GDM1 (cell line): ENCODE measurements around the gene FRMD5.
"Not testable (repeated sequence)": the region's sequence is repeated elsewhere in the genome, so short reads cannot be mapped to it uniquely, and the experiment has no call there.

Experiments
- DNase-seq: peaks from one replicate; lab custom pipeline; 2025; lab: John Stamatoyannopoulos, UW

FRMD5 gene

DNA sequence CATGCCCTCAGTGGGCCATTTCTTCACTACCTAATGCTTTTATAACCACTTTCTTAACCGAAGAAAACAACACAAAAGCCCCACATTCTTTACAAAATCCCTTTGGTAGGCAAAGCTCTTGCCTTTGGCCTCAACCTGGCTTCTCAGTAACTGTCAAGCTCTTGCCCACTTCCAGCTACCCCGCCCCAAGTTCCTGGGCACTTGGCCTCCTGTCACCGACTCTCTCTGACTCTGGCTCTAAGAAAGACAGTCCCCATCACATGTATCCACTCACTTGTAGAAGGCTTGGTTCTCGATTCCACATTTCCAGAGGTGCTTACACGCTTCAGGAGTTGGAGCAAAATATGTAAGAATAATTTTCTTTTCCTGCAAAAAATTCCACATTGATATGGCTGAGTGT is 307.2 kb downstream of the FRMD5 start:
- DNase-seq = no peak

- DNase-seq = no peak
Measured at GRCh38 chr15:43886558-43886957, 308.5 kb downstream of the FRMD5 start.

DNA sequence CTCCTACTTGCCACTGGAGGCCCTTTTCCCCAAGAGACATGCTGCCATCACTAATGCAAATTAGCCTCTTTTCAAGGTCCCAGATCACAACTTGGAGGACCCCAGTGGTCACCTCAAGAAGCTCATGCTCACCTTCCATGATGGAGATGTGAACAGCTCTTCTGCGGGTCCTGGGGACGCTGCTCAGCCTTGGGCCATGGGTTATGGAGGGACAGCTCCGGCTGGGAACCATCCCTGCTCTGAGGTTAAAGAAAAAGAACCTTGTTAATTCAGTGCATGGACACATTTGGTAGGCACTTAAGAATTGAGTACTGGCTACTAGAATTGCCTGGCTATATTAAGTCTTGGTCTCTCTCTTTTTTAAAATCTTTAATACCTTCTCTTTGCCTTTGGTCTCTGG is 311.5 kb downstream of the FRMD5 start:
- no peak for DNase-seq

DNA sequence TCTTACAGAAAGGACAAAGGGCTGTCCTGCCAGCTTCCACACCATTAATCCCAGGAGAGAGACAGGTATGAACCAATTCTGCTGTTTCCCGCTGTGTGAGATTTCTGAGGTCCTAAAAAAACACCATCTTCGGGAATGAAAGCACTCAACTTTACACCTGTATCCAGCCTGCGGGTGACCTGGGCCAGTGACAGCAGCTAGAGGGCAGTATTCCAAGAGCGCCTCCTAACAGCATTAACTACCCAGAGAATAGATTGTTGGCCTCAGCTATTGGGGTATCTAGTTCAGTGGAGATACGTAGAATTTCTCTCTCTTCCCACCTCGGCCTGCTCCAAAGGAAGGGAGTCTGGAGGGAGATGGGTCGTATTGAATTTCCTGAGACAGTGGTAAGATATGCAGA is 313.1 kb downstream of the FRMD5 start:
- no peak for DNase-seq

GRCh38 chr15:43881245-43881644 is 313.8 kb downstream of the FRMD5 start:
- DNase-seq = no peak

GRCh38 chr15:43880406-43881194 is 314.5 kb downstream of the FRMD5 start:
- DNase-seq = no peak

DNA sequence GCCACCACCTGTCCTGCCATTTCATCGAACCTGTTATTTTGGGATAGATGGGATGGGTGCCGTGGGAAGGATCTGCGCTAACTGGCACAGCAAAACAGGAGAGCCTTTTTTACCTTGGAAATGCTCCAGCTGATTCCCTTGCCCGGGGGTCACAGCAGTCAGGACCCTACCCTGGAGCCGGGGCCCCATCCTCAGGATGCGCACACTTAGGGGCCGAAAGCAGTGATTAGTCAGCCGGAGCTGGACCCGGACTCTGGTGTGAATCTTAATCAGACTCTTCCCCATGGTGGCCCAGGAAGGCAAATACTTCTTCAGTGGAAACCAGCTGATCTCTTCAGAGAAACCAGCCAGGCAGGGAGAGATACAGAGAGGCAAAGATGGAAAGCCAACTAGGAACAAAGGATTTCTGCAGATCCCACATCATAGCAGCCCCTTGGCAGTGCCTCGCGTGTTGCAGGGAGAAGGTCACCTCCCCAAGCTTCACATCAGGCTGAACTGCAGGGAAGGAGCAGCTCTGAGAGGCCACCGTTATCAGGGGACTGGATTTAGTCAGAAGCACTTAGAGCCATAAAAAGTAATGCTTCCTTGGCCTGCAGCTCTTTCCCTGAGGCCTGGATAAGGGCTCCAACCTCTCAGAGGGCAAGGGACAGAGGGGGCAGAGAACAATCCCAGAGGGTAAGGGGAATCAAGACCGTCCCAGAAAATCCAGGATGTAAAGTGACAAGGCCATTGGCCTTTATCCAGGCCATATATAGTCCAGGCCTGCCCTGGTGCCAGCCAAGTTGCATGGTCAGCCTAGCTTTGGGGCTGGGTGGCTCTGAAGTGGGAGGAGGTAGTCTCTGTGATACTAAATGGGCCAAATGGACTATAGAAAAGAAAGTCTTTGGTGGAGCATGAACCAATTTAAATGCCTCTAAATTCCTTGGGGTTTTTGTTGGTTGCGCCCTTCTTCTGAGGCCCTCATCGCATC is 315.4 kb downstream of the FRMD5 start:
- no peak for DNase-seq

- no peak for DNase-seq
Measured at GRCh38 chr15:43878446-43878845, 316.6 kb downstream of the FRMD5 start.

GRCh38 chr15:43877371-43877770 is 317.7 kb downstream of the FRMD5 start:
- no peak for DNase-seq

DNA sequence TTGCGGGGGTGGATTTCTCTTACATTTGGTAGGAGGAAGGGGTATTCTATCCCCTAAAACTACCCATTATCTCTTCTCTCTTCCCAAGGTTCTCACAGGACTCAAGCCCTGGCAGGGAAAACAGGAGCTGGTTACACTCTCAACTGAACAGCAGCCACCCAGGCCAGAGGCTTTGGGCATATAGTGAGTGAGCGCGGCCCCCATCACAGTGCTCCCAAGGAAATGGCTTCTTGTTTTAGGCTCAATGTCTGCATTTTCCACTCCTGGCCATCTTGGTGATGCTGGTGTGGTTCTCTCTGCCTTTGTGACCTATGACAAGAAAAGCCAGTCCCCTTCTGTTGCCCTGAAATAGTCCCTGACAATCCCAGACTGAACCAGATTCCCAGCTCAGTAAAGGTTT is 318.2 kb downstream of the FRMD5 start:
- DNase-seq = no peak

DNA sequence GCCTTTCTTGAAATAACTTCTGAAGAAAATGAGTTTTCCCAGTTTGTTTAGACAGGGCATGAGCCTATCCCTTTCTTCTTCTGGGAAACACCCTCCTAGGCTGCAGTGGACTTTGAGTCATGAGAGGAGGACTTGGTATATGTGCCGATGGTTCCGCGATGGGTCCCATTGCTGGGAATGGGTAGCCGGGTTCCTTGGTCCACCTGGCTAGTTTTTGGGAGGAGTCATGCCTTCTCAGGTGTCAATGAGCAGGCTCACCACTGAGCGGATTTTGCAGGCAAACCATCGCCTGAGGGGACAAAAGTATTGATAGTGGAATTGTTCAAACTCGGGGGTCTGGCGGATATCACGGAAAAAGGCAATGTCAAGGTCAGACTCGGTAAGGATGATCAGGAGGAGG is 321.4 kb downstream of the FRMD5 start:
- DNase-seq = no peak

DNA sequence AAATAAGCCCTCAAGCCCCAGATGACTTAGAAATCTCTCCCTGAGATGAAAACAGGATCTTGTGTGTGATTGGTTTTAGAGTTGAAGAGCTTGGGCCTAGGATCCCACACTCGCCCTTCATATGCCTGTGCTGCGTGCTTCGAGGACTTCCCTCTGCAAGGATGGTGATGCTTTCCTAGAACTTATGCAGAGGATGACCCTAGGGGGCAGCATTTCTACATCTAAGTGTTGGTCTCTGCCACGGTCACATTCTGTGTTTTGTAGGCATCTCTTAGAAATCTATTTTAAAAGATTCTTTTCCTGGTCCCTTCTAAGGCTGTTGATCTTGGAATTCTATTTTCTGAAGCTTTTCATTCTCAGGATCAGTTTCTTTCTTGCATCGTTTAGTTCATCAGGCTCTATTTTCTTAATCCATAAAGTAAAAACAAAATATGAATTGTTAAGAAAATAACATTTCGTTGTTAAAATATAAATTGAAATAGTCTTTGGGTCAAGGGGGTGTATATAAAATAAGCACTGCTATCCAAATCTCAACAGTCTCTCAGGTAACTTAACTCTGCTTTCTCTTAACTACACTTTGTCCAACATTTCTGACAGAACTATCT is 322.6 kb downstream of the FRMD5 start:
- DNase-seq = peak; percentile 9

DNA sequence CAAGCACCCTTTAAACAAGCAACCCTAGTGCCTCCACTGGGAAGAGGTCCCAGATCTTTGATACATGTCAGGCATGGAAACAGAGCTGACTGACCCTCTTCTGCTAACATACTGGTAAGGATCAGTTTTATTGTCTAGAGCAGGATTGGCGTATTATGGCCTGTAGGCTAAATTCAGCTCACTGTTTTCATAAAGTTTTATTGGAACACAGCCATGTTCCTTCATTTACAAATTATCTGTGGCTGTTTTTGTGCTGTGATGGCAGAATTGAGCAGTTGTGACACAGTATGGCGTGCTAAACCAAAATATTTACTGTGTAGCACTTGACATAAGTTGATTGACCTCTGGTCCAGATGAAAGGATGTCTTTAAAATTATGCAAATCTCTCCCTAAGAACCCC is 323.2 kb downstream of the FRMD5 start:
- DNase-seq = no peak

- DNase-seq = no peak
Measured at GRCh38 chr15:43868406-43868805, 326.7 kb downstream of the FRMD5 start.

DNA sequence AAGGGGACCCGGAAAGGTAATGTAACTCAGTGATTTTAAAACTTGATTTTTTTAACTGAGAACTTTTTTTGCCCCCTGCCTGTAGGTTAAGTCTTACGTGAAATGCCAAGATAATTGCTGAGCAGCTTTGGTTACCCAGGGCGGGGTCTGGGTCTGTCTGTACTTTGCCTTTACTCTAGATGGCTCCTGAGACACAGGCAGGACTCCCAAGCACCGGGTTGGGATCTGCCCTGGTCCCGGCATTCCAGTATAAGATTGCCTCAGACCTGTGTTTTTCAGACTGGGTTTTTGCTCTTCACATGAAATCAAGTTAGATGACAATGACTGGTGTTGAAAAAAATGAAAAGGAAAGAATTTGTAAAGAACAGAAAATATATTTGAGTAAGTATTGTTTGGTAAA is 328.0 kb downstream of the FRMD5 start:
- DNase-seq = no peak

- not testable (repeated sequence) for DNase-seq
Measured at GRCh38 chr15:43866636-43867035, 328.4 kb downstream of the FRMD5 start.

GRCh38 chr15:43859546-43859945 is 335.5 kb downstream of the FRMD5 start:
- no peak for DNase-seq

- DNase-seq = no peak
Measured at GRCh38 chr15:43854801-43855200, 340.3 kb downstream of the FRMD5 start.

- no peak for DNase-seq
Measured at GRCh38 chr15:43852607-43853006, 342.5 kb downstream of the FRMD5 start.

DNA sequence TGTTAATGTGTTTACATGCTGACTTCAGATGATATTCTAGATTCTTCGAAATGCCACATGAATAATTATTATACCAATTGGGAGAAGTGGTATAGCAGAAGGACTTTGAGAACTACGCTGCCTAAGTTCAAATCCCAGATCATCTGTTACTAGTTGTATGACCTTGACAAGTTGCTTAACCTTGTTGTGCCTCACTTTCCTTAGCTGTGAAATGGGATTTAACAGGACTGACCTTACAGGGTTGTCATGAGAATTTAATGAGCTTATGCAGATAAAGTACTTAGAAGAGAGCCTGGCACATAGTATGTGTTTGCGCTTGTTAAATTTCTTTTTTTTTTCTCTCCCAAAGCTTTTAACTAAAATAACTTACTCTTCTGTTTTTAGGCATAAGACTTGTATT is 343.8 kb downstream of the FRMD5 start:
- no peak for DNase-seq

DNA sequence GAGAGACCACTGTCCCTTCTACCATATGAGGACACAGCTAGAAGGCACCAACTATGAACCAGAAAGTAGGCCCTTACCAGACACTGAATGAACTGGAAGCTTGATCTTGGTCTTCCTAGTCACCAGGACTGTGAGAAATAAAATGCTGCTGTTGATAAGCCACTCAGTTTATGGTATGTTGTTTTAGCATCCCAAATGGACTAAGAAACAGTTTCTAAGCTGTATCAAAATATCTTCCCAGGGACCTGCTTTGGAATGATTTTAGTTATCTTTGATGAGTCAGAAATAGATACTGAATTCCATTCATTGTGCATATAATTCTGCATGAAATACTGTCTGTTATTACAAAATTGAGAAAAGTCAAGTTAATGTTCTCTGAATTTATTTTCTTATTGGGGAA is 349.6 kb downstream of the FRMD5 start:
- DNase-seq = no peak

GRCh38 chr15:43832485-43832884 is 362.6 kb downstream of the FRMD5 start:
- DNase-seq = not testable (repeated sequence)
